Skin of body (tissue), 2 donors: ENCODE measurements around the gene NOC4L. TPM values are rescaled to one million over a fixed set of nuclear protein-coding genes. Genes with fewer than 3 reads are reported as not detected.
A peak's percentile ranks its signal among the peaks of the same experiment; 100 is the strongest.
"Not testable (repeated sequence)": the region's sequence is repeated elsewhere in the genome, so short reads cannot be mapped to it uniquely, and the experiment has no call there.

Experiments used
- DNase-seq: peaks from one replicate; lab custom pipeline; 2025; lab: John Stamatoyannopoulos, UW
- total RNA-seq: library from RNA; depleted of rRNA; stranded (reverse); fragments of >200 nt; gene quantifications from one replicate; pipeline ENCODE4 v1.2.3, GENCODE V29; 2014

The NOC4L gene
- total RNA-seq, 1 donor from 2014 or later = 5.4 TPM

- DNase-seq = no peak
These were observed 36.6 kb downstream of the NOC4L start for GRCh38 chr12:132180648-132181546.

DNA sequence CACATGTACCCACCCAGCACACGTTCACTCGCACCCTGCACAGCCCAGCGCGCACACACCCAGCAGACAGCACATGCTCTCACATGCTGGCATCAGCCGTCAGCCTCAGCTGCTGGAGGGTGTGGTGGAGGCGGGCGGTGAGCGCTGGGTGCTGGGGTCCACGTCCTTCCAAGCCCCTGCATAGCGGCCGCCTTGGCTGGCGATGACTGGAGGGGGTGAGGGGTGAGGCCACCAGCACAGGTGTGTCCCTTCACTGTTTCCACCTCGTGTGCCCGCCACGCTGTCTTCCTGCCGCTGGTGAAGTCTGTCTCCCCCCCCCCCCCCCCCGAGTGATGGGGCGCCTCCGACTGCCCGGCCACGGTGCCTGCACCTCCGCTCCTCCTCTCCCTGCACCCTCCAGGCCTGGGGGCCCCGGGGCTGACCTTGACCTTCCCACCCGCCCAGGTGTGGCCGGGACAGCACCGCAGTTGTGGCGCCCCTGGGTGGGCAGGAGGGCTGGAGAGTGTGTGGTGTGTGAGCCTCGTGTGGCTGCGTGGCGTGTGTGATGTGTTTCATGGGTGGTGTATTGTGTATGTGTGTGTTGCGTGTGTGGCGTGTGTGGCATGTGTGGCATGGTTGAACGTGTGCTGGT, 37.4 kb downstream of the NOC4L start:
- DNase-seq = no peak

- no peak for DNase-seq
These were observed 38.0 kb downstream of the NOC4L start for GRCh38 chr12:132182206-132182710.

DNA sequence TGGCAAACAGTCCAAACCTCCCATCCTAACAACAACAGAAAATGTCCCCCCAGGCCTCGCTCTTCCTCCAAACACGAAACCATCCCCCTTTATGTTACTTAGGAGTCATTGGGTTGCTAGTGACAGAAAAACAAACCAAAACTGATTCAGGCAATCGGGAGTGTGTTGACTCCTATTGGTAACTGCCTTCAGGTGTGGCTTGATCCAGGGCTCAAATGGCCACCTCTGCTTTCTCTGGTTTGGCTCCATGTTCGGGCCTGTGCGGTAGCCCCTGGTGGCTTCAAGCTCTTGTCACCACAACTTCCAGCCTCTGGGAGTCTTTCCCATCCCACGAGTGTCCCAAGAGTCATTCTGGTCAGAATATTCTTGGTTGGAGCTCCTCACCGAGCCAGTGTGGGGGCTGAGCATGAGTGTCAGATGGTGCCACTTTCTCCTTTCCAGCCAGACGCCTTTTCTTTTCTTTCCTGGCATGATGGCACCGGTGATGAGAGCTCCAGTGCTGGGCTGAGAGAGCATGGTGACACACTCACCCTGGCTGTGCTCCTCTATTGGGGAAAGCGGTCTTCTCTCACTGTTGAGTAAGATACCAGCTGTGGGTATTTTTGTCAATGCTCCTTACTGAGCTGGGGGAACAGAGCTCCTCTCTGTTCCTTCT, 38.6 kb downstream of the NOC4L start:
- DNase-seq = no peak

DNA sequence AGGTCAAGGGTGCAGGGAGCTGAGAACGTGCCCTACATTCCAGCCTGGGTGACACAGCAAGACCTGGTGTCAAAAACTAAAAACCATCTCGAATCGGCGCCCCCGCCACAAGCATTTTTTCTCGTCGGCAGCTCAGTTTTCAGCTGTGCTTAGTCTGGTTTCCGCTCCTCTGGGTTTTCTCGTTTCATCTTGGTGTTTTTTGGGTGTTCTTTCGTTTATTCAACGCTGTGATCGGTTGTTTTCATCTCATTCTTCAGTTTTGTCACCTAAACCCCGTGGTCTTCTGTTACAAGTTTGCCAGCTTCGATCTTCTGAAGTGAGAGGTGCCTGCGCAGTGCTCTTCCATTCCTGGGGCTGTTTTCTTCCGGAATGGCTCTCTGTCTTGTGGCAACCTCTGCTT, 41.4 kb downstream of the NOC4L start:
- no peak for DNase-seq

- no peak for DNase-seq
These were observed 42.1 kb downstream of the NOC4L start for GRCh38 chr12:132186208-132186856.

GRCh38 chr12:132186857-132187620, 42.8 kb downstream of the NOC4L start:
- DNase-seq = no peak

GRCh38 chr12:132187646-132188450, 43.6 kb downstream of the NOC4L start:
- DNase-seq = no peak

- DNase-seq = no peak
These were observed 44.2 kb downstream of the NOC4L start for GRCh38 chr12:132188451-132188901.

GRCh38 chr12:132188916-132189325, 44.7 kb downstream of the NOC4L start:
- DNase-seq = no peak

DNA sequence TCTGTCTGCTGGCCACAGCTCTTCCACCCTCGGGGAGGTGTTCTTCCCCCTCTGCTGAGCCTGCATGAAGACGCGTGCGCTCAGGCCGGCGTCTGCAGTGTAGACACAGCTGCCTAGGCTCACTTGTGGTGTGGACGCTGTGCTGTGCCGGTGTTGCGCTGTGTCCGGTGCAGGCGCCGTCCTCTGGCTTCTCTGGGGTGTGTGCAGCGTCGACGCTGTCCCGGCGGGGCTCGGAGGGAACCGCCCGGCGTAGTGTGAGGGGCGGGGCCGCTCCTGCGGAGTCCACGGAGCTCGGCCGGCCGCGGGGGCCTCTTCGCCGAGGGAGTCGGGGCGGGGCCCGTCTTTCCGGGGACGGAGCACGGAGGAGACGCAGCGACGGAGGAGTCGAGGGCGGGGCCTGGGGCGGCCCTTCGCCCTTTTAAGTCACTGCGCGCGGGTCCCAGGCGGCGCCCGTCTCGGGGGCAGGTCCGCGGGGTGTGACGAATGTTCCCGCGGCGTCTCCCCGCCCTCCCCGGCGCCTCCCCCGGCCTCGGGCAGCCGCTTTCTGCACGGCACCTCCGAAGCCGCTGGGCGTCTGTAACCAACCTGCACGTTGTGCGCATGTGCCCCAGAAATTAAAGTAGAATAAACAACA, 45.2 kb downstream of the NOC4L start:
- DNase-seq = peak; percentile 60

DNA sequence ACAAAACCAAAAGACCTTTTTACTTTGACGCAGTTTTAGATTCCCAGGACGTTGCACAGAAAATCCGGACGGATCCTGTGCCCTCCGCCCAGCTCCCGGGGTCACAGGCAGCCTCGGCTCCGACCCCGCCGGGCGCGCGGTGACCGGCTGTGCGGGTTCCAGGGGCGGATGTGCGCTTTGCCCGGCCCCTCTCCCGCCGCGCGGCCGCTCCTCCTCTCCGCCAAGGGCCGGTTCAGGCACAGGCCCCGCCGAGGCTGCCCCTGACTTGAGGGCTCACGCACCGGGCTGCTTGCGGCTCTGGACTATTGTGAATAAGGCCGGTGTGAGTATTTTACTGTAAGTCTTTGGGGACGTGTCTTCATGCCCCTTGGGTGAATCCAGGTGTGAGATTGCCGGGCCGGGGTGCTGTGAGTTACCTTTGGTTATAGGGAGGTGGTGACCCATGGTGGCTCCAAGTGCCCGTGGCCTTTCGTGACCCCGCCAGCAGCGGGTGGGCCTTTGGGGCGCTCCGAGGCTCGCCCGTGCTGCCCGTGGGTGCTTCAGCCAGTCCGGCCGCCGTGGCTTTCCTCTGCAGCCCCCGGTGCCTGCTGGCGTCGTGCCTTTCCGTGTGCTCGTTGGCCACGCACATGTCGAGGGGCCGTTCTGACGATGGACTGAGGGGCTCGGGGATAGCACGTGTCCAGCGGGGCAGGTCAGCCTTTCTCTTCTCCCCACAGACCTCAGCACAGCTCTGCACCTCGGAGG, 45.9 kb downstream of the NOC4L start:
- DNase-seq = no peak

DNA sequence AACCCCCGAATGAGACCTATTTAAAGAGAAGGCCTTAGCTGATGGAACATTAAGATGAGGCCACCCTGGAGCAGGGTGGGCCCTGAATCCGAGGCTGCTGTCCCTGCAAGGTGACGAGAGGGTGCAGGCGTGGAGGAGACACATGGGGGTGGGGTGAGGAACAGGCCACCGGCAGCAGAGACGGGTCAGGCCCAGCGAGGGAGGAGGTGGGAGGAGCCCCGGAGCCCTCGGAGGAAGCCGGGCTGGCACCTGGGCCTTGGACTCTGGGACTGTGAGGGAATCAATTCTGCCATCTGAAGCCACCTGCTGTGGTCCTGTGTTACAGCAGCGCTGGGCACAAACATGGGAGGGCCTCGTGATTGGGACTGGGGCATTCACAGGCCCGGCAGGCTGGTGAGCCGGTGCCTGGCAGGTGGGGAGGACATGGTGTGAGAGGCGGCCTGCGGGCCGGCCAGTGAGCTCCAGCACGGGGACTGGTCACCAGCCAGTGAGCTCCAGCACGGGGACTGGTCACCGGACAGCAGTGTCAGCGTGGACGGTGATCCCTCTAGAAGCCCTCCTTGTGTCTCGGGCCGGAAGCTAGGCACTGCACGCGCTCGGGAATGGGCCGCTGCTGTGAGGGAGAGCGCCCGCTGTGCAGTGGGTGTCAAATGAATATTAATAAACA, 46.7 kb downstream of the NOC4L start:
- DNase-seq = no peak

DNA sequence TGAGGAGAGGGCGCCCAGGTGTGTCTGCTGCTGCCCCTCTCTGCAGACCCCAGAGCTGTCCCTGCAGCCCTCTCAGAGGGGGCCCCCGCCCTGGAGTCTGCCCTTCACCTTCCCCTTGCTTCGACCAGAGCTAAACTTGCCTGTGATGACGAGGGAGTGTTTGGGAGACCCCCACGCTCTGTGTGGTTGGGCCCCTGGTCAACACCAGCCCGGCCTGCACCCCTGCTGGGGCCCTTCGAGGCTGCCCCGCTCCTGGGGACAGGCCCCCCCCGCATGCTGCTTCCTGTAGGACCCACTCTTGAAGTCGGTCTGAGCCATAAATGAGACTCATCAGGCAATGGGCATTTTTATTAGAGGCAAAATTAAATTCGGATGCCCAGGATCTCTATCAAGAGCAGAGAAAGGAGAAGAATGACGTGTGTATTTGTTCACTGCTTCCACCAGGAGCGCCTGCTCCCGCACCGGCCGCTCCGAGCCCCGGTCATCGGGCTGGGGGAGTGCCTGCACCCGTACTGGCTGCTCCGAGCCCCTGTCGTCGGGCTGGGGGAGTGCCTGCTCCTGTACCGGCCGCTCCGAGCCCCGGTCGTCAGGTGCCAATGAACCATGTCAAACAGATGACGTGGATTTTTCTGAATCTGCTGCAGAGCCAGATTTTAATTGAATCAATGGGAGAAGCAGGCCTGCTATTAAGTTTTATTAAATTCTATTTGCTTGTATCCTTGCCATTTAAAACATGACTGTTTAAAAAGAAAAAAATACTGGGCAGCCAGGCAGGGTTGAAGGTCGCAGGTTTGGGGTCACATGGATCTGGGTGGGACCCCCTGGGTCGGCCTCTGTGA, 47.7 kb downstream of the NOC4L start:
- no peak for DNase-seq

GRCh38 chr12:132194056-132194455, 49.8 kb downstream of the NOC4L start:
- no peak for DNase-seq

DNA sequence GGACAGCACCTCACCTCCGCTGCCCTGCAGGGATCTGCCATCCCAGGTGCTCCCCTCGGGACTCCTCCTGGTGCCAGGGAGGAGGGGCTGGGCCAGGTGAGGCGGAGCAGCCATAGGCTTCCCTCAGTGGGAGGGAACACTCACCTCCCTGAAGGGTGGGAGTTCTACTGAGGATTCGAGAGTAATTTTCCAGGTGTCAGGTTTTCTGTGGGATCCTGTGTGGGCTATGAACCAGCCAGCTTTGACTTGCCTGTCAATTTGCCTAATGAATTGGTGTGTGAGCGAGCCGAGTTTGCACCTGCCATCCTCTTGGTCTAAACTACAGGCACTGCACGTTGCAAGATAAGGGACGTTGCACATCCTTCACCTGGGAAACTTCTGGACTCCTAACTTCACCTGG, 50.3 kb downstream of the NOC4L start:
- no peak for DNase-seq

DNA sequence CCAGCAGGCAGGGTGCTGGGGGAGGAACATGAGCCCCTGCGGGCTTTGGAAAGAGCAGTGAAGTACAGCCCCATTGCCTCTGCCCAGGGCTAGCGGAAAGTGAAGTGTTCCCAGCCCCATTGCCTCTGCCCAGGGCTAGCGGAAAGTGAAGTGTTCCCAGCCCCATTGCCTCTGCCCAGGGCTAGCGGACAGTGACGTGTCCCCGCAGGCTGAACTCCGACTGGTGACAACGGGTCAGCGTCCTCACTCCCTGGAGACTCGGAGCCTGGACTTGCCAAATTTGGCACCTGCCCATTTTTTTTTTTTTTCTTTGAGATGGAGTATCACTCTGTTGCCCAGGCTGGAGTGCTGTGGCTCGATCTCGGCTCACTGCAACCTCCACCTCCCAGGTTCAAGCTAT, 51.0 kb downstream of the NOC4L start:
- DNase-seq = not testable (repeated sequence)
